HG02571 (cell line): ENCODE data around the gene ADAM23.

Experiments
- ATAC-seq: cut with Tn5 transposase; IDR thresholded peaks from one replicate; pipeline ENCODE4 v1.9.1; 2021; ENCODE audit warnings: mild to moderate bottlenecking, moderate library complexity; ENCODE audit not compliant: unreplicated experiment

Gene ADAM23

GRCh38 chr2:206631340-206631739, 188.0 kb downstream of the ADAM23 start:
- ATAC-seq = no peak

GRCh38 chr2:206635015-206635414, 191.7 kb downstream of the ADAM23 start:
- no peak for ATAC-seq

- no peak for ATAC-seq
Observed at GRCh38 chr2:206639636-206640035, 196.3 kb downstream of the ADAM23 start.

GRCh38 chr2:206641226-206641625, 197.9 kb downstream of the ADAM23 start:
- no peak for ATAC-seq

GRCh38 chr2:206642075-206643025, 199.0 kb downstream of the ADAM23 start, which contains the start of gene FAM237A:
Gene FAM237A (plus strand): TSS chr2:206642487. CDS start chr2:206644237, 1,750 bp downstream.
- no peak for ATAC-seq

- ATAC-seq = no peak
Observed at GRCh38 chr2:206647985-206648384, 204.7 kb downstream of the ADAM23 start.

- ATAC-seq = no peak
Observed at GRCh38 chr2:206657087-206657486, 213.8 kb downstream of the ADAM23 start.

- no peak for ATAC-seq
Observed at GRCh38 chr2:206665251-206665650, 221.9 kb downstream of the ADAM23 start.
